Myocyte (in vitro differentiated cells): Measurements from ENCODE around the gene ITSN1. TPM values are rescaled to one million over a fixed set of nuclear protein-coding genes. Genes with fewer than 3 reads are reported as not detected.

Source experiments
- DNase-seq: peaks from one replicate; pipeline ENCODE4 v3.0.0-alpha.2; 2012; ENCODE audit warnings: low read depth
- total RNA-seq: library from RNA; depleted of rRNA; stranded (reverse); fragments of >200 nt; gene quantifications from 2 replicates; pipeline ENCODE4 v1.2.3, GENCODE V29; 2014

ITSN1 gene
- total RNA-seq, 1 donor from 2014 or later, result 32.2 TPM

DNA sequence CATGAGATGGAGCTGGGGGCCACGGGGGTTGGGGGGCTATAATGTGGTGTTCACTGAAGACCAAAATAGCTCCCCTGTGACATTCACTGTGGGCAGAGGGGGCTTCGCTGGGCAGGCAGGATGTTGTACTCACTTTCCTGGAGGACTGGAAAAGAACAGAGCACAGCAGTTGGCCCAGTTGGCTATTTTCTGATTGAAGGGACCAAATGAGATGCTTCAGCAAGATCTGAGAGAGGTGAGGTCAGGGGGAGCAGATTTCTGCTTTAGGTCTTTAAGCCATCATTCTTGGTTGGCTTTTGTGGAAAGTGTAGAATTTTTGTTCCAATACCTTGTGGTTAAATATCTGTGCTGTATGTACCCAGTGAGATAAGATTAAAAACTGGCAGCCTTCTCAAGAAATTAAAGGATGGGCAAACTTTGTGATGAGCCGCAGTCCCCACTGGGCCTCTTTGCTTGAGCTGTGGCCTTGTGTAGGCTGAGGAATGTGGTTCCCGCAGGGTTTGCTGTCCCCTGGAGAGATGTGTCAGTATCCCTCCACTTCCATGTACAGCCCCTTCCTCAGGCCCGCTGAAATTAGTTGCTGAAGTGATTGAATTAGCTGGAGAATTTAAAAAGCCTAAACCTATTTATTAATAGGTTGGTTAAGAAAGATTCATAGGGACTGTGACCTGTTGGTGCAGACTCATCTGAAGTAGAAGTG, 192.7 kb downstream of the ITSN1 start:
- DNase-seq, result peak; percentile 45

DNA sequence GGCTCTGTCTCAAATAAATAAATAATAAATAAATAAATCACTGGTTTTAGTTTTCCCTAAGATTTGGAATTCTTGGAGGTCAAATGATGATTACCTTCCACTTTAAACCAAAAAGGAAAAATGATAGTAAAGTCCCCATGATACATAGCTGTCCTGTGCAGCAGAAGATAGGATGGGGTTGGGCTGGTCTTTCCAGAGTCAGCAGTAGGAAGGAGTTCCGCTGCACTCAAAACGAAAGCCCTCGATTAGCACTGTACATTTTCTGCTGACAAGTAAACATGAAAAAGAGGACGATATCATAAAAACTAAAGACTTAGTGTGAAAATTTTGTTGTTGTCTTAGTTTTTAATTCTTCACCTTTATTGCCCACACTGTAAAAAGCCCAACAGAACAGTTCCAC, 193.6 kb downstream of the ITSN1 start:
- DNase-seq, result no peak

DNA sequence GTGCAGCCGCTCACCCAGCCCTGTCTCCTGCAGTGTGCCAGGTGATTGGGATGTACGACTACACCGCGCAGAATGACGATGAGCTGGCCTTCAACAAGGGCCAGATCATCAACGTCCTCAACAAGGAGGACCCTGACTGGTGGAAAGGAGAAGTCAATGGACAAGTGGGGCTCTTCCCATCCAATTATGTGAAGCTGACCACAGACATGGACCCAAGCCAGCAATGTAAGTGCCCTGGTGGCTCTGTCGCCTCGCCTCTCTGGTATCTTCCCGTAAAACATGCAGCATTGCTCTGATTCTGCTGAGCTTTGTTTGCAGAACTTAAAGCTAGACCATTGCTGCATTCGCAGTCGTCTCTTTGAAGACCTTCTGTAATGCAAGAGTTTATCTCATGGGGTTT, 194.1 kb downstream of the ITSN1 start:
- no peak for DNase-seq

DNA sequence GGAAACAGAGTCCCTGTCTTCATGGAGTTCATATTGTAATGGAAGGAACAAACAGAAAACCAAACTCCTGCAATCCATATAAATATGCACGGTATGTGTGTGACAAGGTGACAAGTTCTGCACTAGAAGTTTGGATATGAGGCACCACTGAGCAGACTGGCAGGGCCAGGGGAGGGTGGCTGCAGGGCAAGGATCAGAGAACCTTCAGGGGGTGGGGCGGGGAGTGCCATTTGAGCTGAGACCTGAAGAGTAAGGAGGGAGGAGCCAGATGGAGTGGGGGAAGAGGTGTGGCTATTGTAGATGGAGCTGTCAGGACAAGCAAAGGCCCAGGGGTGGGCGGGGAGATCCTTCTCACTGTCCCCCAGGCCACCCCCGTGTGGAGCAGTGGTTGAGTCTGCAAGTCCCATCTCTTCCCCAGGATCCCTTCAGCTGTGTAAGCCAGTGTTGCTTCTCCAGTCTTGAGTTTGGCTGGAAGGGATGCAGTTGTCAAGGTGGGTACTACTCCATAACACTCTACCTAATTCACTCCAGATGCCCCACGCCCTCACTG, 196.9 kb downstream of the ITSN1 start:
- DNase-seq, result no peak

DNA sequence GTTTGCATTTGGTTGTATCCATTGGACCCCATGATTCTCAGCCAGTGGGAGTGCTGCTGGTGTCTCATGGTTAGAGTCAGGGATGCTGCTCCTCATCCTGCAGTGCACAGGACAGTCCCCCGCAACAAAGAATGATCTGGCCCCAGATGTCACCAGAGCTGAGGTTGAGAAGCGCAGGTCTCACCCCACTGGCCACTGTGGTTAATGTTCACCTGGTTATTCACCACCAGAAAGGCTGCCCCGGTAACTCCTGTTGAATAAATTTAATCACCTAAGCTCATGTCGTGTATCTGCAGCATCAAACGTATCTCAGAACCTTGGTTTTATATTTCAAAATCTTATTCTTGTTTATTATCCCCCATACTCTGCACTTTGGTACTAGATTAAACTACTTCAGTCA, 197.5 kb downstream of the ITSN1 start:
- no peak for DNase-seq

DNA sequence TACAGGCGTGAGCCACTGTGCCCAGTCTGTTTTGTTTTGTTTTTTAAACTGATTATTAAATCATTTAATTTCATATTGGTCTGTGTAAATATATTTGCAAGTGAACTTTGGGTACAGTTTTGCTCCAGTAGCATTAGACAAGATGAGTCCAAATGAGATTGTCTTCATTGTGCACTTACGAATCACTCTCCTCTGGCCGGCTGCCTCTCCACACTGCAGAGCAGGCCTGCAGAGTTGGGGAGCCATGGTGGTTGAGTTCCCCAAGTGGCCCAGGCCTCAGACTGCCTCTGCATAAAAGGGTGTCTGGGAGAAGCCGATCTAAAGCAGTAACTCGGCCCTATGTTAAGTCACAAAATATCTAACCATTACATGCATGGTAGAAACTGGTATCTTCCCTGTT, 198.5 kb downstream of the ITSN1 start:
- DNase-seq, result peak; percentile 43

DNA sequence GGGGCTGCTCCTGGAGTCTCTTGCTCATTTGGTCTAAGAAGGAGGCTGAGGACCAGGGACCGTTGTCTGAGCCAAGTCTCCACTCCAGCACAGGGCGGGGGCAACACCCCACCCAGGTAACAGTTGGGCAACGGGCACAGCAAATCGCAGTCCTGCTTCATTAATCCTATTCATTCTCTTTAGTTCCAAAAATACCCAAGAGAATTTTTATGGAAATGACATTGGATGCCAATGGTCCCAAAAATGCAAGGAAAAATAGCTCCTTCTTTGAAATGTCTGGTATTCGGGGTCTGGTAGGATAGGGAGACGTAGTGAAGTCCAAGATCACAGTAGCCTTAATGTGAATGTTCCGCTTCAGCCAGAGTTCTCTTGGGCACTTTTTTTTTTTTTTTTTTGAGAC, 199.3 kb downstream of the ITSN1 start:
- DNase-seq, result no peak

DNA sequence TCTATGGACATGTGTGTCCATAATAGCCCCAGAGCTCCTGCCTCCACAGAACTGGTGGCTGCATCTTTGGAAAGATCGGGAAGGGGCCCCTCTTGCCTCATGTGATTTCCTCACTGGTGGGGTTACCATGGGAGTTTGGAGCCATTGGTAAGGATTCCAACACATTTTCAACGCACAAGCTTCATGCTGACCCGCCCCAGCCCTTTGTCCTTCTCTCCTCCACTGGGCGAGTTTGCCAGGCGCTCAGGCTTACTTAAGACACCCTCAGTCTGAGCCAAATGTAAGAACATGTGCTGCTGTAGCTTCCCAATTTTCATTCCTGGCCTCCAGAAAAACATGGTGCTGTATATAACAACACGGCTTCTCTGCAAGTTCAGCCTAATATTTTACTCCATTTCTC, 200.9 kb downstream of the ITSN1 start:
- DNase-seq, result no peak

DNA sequence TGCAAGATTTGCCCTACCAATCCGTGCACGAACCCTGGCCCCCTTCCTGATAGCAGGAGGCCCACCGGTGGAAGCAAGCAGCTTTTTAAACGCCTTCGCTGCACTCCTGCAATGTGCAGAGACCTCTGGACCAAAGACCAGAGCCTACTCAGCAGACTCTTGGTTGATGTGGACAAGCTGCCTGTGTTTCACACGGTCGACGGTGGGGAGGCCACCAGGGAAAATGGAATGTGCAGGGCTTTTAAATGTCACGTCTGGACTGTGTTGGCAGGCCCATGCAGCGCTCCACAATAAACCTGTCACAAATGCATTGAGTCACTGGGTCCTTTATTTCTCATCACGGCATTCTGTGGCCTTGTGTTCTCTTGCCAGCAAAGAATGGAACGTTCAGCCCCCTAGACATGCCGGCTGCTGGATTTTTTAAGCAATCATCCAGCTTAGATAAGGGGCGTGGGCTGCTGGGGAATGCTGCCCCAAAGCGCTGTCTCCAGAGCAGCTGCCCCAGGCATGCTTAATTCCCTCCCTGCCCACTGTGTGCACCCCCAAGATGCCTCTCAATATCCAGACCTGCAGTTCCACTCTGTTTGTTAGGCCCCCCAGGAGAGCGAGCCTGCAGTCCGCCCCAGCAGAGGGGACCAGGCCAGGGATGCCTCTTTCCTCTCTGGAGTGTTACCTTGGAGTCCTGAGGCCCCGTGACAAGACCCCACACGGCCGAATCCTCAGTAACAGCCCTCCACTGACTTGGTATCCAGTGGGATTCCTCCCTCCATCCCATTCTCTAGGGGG, 202.0 kb downstream of the ITSN1 start:
- DNase-seq, result peak; percentile 90

DNA sequence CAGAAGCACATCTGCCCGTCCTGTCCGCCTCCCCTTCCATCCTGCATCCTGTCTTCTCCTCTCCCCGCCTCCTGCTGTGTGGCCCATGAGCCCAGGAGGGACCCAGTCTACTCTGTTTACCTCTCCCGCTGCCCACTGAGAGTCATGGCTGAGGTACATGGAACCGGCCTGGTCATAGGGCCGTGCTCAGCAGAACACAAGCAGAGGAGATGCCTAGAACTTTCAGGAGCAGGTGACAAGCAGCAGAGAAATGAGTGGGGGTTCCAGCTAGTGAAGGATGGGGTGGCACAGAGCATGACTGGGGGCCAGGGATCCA, 202.5 kb downstream of the ITSN1 start:
- DNase-seq, result no peak

DNA sequence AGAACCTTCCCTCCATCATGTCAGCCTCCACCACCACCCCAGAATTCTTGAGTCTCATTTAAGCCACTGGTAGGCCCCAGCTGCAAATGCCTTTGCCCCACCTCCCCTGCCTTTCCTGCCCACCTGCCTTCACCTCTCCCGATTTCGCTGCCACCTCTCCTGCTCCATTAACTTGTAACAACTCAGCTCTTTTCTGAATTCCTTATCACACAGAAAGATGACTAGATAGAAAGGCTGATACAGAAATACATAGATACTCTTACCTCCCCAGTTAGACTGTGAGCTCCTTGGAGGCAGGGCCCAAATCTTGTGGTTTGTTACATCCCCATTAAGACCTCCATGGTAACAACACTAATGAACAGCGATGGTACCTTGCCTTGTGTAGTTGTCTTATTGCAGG, 203.8 kb downstream of the ITSN1 start:
- no peak for DNase-seq

DNA sequence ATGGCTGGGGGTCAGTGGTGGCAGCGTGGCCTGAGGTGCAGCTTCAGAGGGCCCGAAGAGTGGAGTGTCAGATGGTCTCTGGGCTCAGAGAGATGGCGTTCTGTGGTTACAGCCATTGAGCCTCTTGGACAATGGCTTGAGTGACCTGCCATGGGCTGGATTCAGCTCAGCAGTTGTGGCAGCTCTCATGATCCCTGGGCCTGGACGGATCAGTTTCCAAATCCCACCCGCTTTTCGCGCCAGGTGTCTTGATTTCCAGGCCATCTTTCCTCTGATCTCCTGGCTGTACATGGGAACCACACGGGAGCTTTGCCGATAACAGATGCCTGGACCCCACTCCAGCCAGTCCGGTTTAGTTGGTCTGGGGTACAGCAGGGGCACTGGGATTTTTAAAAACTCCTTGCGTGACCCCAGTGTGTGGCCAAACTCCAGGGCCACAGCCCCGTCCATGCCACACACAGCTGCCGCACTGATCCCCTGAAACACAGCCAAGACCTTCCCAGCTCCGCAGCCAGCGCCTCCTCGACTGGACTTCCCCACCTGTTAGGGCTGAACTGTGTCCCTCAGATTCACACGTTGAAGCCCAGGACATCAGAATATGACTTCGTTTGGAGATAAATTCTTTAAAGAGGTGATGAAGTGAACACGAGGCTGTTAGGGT, 205.4 kb downstream of the ITSN1 start:
- DNase-seq, result peak; percentile 75

DNA sequence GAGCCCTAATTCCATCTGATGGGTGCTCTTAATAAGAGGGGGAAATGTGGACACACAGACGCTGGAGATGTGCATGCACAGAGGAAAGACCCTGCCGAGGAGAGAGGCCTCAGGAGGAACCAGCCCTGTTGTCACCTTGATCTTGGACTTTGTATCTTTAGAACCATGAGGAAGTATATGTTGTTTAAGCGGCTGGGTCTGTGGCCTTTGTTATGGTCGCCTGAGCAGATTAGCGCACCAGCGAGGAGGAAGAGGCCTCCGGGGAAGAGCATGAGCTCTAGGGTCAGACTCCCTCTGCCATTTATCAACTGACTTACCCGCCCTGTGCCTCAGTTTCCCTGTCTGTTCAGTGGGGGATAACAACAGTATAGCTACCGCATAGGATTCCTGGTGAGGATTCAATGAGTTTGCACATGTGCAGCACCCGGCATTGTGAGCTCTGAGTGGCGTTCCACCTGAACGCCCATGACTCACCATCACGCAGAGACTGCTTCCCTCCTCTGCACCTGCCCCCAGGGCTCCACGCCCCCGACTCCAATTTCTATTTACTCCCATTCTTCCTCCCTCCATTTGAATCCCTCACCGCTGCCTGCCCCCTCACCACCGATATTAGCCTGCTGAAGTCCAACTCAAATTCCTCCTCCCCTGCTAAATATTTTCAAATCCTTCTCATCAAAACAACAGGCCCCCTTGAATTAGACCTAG, 206.1 kb downstream of the ITSN1 start:
- DNase-seq, result no peak

DNA sequence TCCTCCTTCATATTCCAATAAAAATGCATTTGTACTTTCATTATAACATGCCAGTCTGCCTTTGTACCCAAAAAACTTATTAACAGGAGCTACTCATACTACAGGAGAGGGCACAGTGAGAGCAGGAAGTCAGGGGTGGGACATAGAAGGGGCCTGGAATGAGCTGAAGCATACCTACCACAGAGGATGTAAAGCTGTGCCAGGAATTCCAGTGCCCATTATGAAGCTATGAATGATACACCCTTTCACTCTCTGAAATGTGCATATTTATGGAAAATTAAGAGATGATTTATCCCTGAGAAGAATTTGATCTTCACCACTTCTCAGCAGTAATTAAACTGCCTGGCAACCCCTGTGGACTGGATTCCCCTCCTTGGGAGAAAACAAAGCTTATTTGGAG, 207.5 kb downstream of the ITSN1 start:
- DNase-seq, result no peak

DNA sequence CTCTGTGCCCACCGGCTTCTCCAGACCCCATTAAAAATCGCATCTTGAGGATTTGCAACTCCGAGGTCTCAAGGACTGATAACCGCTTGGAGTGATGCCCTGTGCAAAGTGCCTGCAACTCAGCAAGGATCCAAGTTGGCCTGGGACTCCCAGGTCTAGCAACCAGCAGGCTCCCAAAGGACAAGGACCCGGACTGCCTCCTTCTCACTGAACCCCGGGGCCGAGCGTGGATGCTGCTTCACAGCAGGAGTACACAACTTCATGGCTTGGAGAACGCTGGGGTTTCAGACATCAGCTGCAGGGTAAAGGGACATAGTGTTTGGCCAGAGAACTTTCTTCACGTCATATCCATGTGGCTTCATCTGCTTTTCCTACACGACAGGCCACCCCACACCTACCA, 208.1 kb downstream of the ITSN1 start:
- DNase-seq, result no peak

DNA sequence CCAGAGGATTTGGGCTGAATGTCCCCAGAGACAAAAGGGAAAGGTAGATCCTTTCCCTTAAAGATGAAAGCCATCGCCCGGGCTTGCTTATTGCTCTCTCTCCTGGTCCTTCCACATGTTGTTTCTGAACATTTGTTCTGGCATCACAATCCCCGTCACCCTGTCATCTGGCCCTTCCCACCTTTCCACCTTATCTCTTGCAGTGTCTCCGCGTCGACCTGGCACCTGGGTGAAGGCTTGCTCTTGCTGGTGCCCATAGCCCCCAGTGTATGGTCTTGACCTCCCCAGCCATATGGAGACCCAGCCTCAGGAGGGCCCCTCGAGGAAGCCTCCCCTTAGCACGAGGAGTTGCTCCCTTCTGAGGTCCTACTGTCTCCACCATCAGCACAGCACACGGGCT, 208.7 kb downstream of the ITSN1 start:
- DNase-seq, result no peak

DNA sequence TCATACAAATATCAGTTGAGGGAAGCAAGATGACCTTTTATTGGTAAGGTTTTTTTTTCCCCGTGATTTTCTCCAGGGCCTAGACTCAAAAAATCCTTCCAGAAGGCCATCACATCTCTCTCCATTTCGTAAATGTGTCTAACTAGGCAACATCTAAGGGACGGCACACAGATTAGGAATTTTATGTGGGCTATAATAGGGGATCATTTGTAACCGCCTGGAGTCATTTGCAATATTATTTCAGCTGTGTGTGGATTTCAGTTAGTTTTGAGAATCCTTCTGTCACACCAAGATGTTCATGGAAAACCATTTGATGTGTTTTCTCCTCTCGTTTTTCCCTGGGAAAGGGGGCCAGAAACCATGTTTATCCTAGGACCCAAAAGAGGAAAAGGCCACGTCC, 210.2 kb downstream of the ITSN1 start:
- DNase-seq, result peak; percentile 50

DNA sequence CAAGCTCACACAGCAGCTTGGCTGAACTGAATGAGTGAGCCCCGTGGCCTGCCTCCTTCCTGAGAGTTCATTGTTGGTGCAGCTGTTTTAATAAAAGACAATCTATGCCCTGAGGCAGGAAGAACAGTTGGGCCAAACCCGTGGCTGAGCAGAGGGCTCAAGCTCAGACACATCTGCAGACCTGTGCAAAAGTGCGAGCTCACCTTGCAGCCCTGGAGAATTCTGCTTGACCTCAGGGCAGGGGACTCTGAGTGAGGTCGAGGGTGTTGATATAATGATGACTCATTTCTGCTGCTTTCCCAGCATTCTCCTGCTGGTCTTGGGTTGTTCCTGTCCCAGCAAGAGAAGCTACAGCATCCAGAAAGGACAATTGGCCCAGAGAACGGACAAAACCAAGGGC, 212.3 kb downstream of the ITSN1 start:
- peak; percentile 43 for DNase-seq

DNA sequence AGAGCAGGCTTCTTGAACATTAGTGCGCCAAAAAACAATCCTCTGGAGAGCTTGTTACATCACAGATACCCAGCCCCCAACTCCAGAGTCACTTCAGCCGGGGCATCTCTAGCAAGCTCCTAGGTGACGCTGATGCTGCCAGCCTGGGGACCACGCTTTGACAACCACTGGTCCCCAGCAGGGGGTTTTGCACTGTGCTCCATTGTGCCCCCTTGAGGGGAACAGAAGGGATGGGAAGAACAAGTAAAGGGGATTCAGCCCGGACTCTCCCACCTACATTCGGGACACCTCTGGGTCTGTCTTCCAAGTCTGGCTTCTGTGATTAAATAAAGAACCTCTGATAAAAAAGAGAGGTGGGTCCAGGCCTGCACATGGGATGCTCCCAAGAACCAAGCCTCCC, 212.9 kb downstream of the ITSN1 start:
- no peak for DNase-seq

DNA sequence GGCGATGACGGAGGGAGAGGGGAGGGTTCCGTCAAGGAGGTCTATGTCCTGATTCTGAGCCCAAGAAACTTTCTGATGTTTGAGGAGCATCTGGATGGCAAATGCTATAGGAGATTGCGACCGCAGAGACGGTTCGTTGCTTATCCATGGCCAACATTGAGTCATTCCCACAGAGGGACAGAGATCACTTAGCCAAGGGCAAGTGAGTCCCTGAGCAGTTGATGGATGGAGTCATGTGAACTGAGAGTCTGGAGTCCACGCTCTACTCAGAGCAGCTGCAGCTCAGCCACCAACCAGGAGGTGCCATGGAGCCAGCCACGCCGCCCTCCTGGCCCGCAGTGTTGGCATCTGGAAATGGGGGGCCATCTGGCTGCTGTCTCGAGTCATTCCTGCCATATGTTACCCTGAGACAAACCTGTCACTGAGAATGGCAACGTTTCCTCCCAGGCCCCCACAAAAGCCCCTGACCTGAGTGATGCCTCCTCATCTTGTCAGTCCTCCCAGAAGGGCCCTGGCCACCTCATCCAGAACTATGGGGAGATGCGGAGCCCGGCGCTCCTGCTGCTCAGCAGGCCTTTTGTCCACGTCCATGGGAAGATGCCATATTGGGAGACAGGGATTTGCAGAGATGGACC, 214.7 kb downstream of the ITSN1 start:
- DNase-seq, result peak; percentile 60
